HEK293 (cell line): ENCODE results near the gene FHIT.

ENCODE experiments used
- CTCF ChIA-PET: fragments of 350-600 bp; formaldehyde crosslinking; extraction: SDS; loops from one replicate; lab custom pipeline; 2021; ENCODE audit warnings: antibody characterized with exemption; lab: Yijun Ruan, JAX
- POLR2A ChIA-PET: fragments of 300-600 bp; formaldehyde crosslinking; extraction: SDS; loops from one replicate; lab custom pipeline; 2020; ENCODE audit warnings: antibody characterized with exemption, inconsistent platforms; lab: Yijun Ruan, JAX
- H3K27ac ChIP-seq: fragments of 200-500 bp; sonication (Bioruptor generic); 2 replicates; pipeline ENCODE4 v1.5.1; 2014; ENCODE audit warnings: low read depth, low read length, control low read depth, inconsistent platforms; ENCODE audit errors: extremely low read depth
- H3K36me3 ChIP-seq, 2 experiments: fragments of 200-500 bp in 1 of 2; sonication (Bioruptor generic) in 1 of 2; 1 replicate in 1 of 2; 2 replicates in 1 of 2; pipeline ENCODE4 v1.5.1; 2014 to 2017; ENCODE audit warnings: inconsistent platforms in 2 of 2, low read length in 2 of 2; ENCODE audit not compliant: control insufficient read depth in 2 of 2, insufficient read depth in 1 of 2
- H3K4me1 ChIP-seq: fragments of 200-500 bp; sonication (Bioruptor generic); 2 replicates; pipeline ENCODE4 v1.5.1; 2014; ENCODE audit warnings: mild to moderate bottlenecking, low read length, inconsistent platforms; ENCODE audit not compliant: control insufficient read depth, insufficient read depth
- H3K4me3 ChIP-seq: 2 replicates; pipeline ENCODE4 v1.5.1; 2011; ENCODE audit warnings: low read depth, mild to moderate bottlenecking, control low read depth, low read length, moderate library complexity
- H3K9me3 ChIP-seq: fragments of 200-500 bp; sonication (Bioruptor generic); 2 replicates; pipeline ENCODE4 v1.5.1; 2014; ENCODE audit warnings: low read depth, low read length, inconsistent platforms; ENCODE audit not compliant: control insufficient read depth, insufficient read depth
- GLI4 ChIP-seq: fragments of 450-650 bp; formaldehyde crosslinking; IDR thresholded peaks from 2 replicates; pipeline ENCODE4 v1.5.1; 2016; ENCODE audit warnings: missing biosample characterization, missing genetic modification characterization
- HOXD13 ChIP-seq: sonication (generic); formaldehyde crosslinking; IDR thresholded peaks from 2 replicates; pipeline ENCODE4 v1.8.0; 2022; ENCODE audit warnings: missing genetic modification reagents, borderline replicate concordance
- KLF1 ChIP-seq: fragments of 450-650 bp; formaldehyde crosslinking; IDR thresholded peaks from 2 replicates; pipeline ENCODE4 v1.5.1; 2016; ENCODE audit warnings: missing biosample characterization, missing genetic modification characterization
- KLF7 ChIP-seq: fragments of 450-650 bp; formaldehyde crosslinking; IDR thresholded peaks from 2 replicates; pipeline ENCODE4 v1.5.1; 2016; ENCODE audit warnings: missing biosample characterization, missing genetic modification characterization, borderline replicate concordance
- SCRT1 ChIP-seq: fragments of 450-650 bp; formaldehyde crosslinking; IDR thresholded peaks from 2 replicates; pipeline ENCODE4 v1.5.1; 2016; ENCODE audit warnings: missing biosample characterization, missing genetic modification characterization, borderline replicate concordance
- TCF7L2 ChIP-seq: IDR thresholded peaks from 2 replicates; pipeline ENCODE4 v1.6.1; 2011; ENCODE audit warnings: low read depth, mild to moderate bottlenecking, inconsistent platforms, low read length, moderate library complexity, borderline replicate concordance
- TRIM28 ChIP-seq: IDR thresholded peaks from 2 replicates; pipeline ENCODE4 v1.6.1; 2011; ENCODE audit warnings: low read length, control low read depth, borderline replicate concordance
- ZBTB49 ChIP-seq: fragments of 450-650 bp; formaldehyde crosslinking; IDR thresholded peaks from 2 replicates; pipeline ENCODE4 v1.5.1; 2016; ENCODE audit warnings: missing biosample characterization, missing genetic modification characterization, low read depth
- ZFP41 ChIP-seq: fragments of 450-650 bp; formaldehyde crosslinking; IDR thresholded peaks from 2 replicates; pipeline ENCODE4 v1.5.1; 2016; ENCODE audit warnings: missing biosample characterization, missing genetic modification characterization, borderline replicate concordance
- ZNF138 ChIP-seq: fragments of 450-650 bp; formaldehyde crosslinking; IDR thresholded peaks from 2 replicates; pipeline ENCODE4 v1.5.1; 2016; ENCODE audit warnings: missing biosample characterization, missing genetic modification characterization, borderline replicate concordance
- ZNF16 ChIP-seq: fragments of 450-650 bp; formaldehyde crosslinking; IDR thresholded peaks from 2 replicates; pipeline ENCODE4 v1.5.1; 2016; ENCODE audit warnings: low read depth, missing biosample characterization, missing genetic modification characterization
- ZNF23 ChIP-seq: fragments of 450-650 bp; formaldehyde crosslinking; IDR thresholded peaks from 2 replicates; pipeline ENCODE4 v1.5.1; 2016; ENCODE audit warnings: missing biosample characterization, missing genetic modification characterization, borderline replicate concordance
- ZNF24 ChIP-seq: fragments of 450-650 bp; formaldehyde crosslinking; IDR thresholded peaks from 2 replicates; pipeline ENCODE4 v1.5.1; 2016; ENCODE audit warnings: missing biosample characterization, missing genetic modification characterization
- ZNF248 ChIP-seq: fragments of 450-650 bp; formaldehyde crosslinking; IDR thresholded peaks from 2 replicates; pipeline ENCODE4 v1.5.1; 2017; ENCODE audit warnings: missing biosample characterization, missing genetic modification characterization
- ZNF335 ChIP-seq: fragments of 450-650 bp; formaldehyde crosslinking; conservative IDR thresholded peaks from 2 replicates; pipeline ENCODE4 v1.5.1; 2016; ENCODE audit warnings: missing biosample characterization, missing genetic modification characterization
- ZNF416 ChIP-seq: fragments of 450-650 bp; formaldehyde crosslinking; IDR thresholded peaks from 2 replicates; pipeline ENCODE4 v1.5.1; 2016; ENCODE audit warnings: missing biosample characterization, missing genetic modification characterization
- ZNF529 ChIP-seq: fragments of 450-650 bp; formaldehyde crosslinking; IDR thresholded peaks from 2 replicates; pipeline ENCODE4 v1.5.1; 2017; ENCODE audit warnings: missing genetic modification characterization, missing biosample characterization; ENCODE audit not compliant: insufficient replicate concordance
- ZNF548 ChIP-seq: fragments of 450-650 bp; formaldehyde crosslinking; IDR thresholded peaks from 2 replicates; pipeline ENCODE4 v1.5.1; 2016; ENCODE audit warnings: missing biosample characterization, missing genetic modification characterization
- ZNF560 ChIP-seq: fragments of 450-650 bp; formaldehyde crosslinking; IDR thresholded peaks from 2 replicates; pipeline ENCODE4 v1.5.1; 2017; ENCODE audit warnings: missing biosample characterization, missing genetic modification characterization, borderline replicate concordance
- ZNF629 ChIP-seq: fragments of 450-650 bp; formaldehyde crosslinking; IDR thresholded peaks from 2 replicates; pipeline ENCODE4 v1.5.1; 2017; ENCODE audit warnings: missing biosample characterization, missing genetic modification characterization
- ZNF639 ChIP-seq: fragments of 450-650 bp; formaldehyde crosslinking; IDR thresholded peaks from 2 replicates; pipeline ENCODE4 v1.5.1; 2016; ENCODE audit warnings: missing biosample characterization, missing genetic modification characterization
- ZNF768 ChIP-seq: fragments of 450-650 bp; formaldehyde crosslinking; IDR thresholded peaks from 2 replicates; pipeline ENCODE4 v1.5.1; 2018; ENCODE audit warnings: missing biosample characterization, mild to moderate bottlenecking, missing genetic modification characterization
- TF ChIP-seq, protein P1 (sequence below): fragments of 450-650 bp; formaldehyde crosslinking; optimal IDR thresholded peaks from 2 replicates; pipeline ENCODE3; 2016; ENCODE audit warnings: missing biosample characterization, mild to moderate bottlenecking, missing genetic modification characterization

Gene FHIT

GRCh38 chr3:60304112-60304511 is 947.1 kb downstream of the FHIT start (continued):
- TF ChIP-seq ZNF639 (tag by site-specific recombination), result no peak
- no peak for TF ChIP-seq ZNF24
- no peak for TF ChIP-seq KLF1 (tag by site-specific recombination)
- TF ChIP-seq TCF7L2, result no peak
- TF ChIP-seq ZNF248 (tag by site-specific recombination), result no peak

DNA sequence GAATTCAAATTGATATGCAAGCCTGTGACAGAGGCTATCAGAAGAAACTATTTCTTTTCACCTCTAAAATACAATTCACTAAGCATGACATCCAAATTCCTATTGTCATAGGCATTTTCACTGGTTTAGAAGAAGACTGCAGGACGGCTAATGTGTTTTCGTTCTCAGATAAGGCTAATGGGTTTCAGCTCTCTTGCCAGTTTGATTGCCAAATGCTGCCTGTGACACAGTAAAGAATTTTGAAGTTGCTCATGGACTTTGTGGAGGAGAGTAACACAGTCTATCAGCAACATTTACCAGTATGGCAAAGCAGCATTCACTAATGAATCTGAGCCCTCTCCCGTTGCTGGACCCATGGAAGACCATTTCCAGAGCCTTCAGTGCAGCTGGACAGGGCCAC is 948.1 kb downstream of the FHIT start:
- Histone ChIP-seq H3K9me3 (no peaks in the 10 kb centered on the region), H3K27ac (no peak overlapping the region), H3K4me3 (no peak overlapping the region), H3K36me3 (no peaks in the 10 kb centered on the region), H3K4me1 (no peaks in the 10 kb centered on the region)
- CTCF ChIA-PET, result no interaction called here
- POLR2A ChIA-PET, result no interaction called here
- no peak for TF ChIP-seq KLF7
- no peak for TF ChIP-seq TRIM28
- TF ChIP-seq ZNF560, result no peak
- no peak for TF ChIP-seq ZNF768
- no peak for TF ChIP-seq HOXD13 (CRISPR knock-in tag)
- no peak for TF ChIP-seq ZNF529 (tag by site-specific recombination)
- TF ChIP-seq ZNF16 (tag by site-specific recombination), result no peak
- TF ChIP-seq, protein P1, sequence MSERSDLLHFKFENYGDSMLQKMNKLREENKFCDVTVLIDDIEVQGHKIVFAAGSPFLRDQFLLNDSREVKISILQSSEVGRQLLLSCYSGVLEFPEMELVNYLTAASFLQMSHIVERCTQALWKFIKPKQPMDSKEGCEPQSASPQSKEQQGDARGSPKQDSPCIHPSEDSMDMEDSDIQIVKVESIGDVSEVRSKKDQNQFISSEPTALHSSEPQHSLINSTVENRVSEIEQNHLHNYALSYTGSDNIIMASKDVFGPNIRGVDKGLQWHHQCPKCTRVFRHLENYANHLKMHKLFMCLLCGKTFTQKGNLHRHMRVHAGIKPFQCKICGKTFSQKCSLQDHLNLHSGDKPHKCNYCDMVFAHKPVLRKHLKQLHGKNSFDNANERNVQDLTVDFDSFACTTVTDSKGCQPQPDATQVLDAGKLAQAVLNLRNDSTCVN (tag by site-specific recombination), result no peak
- no peak for TF ChIP-seq ZBTB49 (tag by site-specific recombination)
- TF ChIP-seq GLI4 (tag by site-specific recombination), result no peak
- no peak for TF ChIP-seq ZNF416 (tag by site-specific recombination)
- TF ChIP-seq ZNF548, result no peak
- no peak for TF ChIP-seq ZNF23 (tag by site-specific recombination)
- TF ChIP-seq ZNF629 (tag by site-specific recombination), result no peak
- TF ChIP-seq ZNF138 (tag by site-specific recombination), result no peak
- no peak for TF ChIP-seq ZNF335
- TF ChIP-seq SCRT1, result no peak
- TF ChIP-seq ZFP41 (tag by site-specific recombination), result no peak
- TF ChIP-seq, all 188 proteins: peak for 0
